ENCODE results near the gene GTF2F1.
A peak's percentile ranks its signal among the peaks of the same experiment; 100 is the strongest.
"Not testable (repeated sequence)": the region's sequence is repeated elsewhere in the genome, so short reads cannot be mapped to it uniquely, and the experiment has no call there.

GTF2F1 gene, protein sequence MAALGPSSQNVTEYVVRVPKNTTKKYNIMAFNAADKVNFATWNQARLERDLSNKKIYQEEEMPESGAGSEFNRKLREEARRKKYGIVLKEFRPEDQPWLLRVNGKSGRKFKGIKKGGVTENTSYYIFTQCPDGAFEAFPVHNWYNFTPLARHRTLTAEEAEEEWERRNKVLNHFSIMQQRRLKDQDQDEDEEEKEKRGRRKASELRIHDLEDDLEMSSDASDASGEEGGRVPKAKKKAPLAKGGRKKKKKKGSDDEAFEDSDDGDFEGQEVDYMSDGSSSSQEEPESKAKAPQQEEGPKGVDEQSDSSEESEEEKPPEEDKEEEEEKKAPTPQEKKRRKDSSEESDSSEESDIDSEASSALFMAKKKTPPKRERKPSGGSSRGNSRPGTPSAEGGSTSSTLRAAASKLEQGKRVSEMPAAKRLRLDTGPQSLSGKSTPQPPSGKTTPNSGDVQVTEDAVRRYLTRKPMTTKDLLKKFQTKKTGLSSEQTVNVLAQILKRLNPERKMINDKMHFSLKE

DNA sequence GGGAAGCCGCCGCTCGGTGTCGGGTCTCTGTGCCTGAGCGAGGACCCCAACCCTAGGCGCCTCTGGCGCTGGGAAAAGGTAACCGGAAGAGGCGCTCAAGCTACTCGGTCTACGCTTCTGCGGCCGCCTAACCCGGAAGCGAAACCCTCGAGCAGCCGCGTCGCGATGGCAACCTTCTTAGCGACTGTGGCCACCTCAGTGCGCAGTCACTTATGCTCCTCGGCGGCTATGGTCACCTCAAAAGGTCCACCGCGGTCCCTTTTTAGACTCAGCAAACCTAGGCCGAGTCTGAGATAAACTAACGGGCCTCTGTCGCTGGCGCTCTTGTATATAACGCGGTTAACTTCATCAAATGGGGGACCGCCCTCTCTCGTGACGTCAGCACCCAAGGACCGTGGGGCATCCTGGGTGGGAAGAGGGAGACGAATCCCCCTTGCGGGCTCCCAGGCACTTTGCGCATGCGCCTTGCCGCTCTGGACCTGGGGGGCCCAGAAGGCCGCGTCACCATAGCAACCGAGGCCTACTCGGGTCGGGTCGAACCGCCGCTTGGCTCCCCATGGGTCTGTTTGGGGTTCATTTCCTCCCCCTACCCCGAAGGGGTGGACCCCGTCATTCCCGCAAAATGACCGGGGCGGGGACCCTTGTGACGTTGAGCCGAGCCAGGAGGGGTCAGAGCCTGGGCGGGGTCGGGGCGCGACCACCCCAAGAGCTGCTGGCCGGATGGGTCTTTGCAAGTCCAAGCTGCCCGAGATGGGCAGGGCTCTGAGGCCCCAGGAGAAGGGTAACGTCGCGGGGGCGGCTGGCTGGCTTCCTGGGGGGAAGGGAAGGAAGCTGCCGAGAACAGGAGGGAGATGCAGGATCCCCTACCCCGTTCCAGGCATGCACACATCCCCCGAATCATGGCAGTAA lies at the start of gene GTF2F1:
Gene GTF2F1, minus strand, starts transcription at position 91 of the 909 bp plus-strand sequence. CDS start 169 bp downstream, outside the sequence.
- peak; percentile 83 for DNase-seq (ENCODE audit: low read depth)

DNA sequence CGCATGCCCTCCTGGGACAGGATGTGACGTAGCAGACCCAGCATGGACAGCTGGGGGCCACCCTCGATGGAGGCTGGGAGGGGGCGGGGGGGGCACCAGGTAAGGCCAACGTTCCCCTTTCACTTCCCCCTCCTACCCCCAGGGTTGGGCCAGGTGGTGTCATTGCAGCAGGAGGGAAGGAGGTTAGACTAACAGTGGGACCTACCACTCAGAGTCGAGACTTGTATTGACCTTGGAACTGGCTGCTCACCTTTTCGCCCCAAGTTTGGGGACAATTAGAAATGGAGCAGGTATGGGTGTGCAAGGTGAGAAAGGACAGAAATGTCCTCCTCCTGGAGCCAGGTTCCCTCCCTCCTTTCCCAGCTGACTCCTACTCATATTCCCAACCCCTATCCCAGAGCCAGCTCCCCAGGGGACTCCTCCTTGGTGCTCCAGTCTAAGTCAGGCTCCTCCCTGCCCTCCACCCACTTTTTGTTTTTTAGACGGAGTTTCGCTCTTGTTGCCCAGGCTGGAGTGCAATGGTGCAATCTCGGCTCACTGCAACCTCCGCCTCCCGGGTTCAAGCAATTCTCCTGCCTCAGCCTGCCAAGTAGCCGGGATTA lies 49.2 kb upstream of the GTF2F1 start:
- no peak for DNase-seq (ENCODE audit: low read depth)

DNA sequence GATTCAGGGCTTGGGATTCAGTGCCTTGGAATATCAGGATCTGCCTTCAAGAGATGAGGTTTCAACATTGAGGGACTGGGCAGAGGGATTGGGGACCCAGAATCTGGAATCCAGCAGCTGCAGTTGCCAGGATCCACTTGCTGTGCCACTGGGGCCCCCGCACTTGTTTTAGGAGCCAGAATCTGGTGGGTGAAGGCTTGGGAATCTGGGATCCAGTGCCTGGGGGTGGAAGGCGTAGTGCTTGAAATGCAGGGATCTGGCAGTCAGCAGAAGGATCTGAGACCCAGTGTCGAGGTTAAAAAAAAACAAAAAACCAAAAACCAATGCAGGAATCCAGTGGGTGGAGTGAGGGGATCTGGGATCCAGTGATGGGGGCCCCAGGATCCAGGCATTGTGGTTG lies 47.9 kb upstream of the GTF2F1 start:
- DNase-seq (ENCODE audit: low read depth), result no peak

DNA sequence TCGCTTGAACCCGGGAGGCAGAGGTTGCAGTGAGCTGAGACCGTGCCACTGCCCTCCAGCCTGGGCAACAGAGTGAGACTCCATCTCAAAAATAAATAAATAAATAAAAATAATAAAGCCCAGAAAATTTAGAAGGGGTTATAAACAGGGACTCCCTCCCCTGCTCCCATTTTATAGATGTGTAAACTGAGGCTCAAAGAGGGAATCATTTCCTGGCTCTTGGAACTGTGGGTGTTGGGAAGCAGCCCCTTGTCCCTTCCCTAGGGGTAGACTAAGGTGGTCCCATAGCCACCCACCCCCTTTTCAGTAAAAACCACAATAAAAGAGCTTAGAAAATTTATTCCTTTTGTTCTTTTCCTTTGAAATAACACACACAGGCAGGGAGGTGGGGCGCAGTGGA lies 46.8 kb upstream of the GTF2F1 start:
- no peak for DNase-seq (ENCODE audit: low read depth)

DNA sequence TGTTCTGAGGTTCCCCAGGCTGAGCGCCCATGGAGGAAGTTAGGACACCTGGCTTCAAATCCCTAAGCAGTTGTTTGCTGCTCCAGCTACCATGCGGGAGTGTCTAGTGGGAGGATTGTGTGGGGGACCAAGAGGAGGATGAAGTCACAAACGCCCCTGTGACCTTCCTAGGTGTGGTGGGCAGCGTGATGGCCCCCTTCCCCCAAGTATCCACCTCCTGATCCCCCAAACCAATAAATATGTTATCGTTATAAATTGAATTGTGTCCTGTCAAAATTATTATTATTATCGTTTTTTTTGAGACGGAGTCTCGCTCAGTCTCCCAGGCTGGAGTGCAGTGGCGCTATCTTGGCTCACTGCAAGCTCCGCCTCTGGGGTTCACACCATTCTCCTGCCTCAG lies 40.7 kb upstream of the GTF2F1 start, which contains the start of gene SLC25A41:
Gene SLC25A41, minus strand, starts transcription at position 101 of the 400 bp plus-strand sequence. Its CDS starts 70 bp downstream, at position 31.
- no peak for DNase-seq (ENCODE audit: low read depth)

DNA sequence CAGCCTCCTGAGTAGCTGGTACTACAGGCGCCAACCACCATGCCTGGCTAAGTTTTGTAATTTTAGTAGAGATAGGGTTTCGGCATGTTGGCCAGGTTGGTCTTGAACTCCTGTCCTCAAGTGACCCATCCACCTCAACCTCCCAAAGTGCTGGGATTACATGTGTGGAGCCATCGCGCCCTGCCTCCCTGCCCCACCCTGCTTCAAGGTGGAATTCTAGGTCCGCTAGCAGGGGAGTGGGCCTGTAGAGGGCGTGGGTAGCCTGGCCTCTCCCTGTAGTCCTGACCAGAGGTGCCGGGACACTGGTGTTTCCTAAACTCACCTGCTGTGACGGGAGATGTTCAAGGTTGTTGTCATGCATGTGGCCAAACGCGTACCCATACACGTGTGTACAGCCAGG lies 40.2 kb upstream of the GTF2F1 start:
- DNase-seq (ENCODE audit: low read depth), result no peak

DNA sequence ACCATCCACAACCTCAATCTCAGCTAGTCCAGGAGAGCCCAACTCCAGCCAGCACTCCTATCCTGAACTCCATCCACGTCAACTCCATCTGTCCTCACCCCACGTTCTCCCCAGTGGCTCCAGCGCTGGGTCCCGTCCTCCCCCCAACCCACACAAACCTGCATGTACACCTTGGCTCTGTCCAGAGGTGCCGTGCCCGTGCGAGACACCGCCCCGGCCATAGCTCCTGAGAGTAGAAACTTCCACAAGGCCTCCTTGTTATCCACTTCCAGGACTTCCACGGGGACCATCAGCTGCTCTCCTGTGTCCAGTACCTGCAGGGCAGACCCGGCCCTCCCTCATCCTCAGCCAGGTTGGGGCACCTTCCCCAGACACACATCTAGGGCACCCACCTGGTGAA lies 38.9 kb upstream of the GTF2F1 start:
- no peak for DNase-seq (ENCODE audit: low read depth)

DNA sequence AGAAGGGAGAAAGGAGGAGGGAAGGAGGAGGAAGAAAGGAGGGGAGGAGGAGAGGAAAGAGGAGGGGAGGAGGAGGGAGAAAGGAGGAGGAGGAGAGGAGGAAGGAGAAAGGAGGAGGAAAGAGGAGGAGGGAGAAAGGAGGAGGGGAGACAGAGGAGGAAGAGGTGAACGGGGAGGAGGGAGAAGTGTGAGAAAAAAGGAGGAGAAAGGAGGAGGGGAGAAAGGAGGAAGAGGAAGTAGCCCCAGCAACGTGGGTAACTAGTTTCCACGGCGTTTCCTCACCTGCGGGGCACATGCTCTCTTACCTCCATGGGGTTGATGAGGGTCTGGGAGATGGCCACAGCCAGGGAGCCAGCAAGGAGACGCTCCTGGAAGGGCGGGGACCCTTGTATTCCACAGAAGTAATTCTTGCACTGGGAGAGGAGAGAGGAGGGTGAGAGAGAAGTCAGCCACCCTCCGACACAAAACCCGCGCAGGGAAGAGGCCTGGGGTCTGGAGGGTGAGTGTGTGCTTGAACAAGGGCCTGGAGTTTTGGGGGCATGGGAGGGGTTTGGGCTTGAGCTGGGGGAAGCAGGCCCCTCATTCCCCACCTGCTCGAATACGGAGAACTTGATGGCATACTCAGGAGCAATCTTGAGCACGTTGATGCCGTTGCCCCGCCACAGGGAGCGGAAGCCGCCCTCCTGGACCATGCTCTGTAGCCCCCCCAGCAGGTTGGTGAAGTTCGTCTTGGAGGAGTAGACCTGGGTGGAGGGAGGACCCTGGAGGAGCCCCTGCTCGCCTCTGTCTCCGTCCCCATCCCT lies 36.7 kb upstream of the GTF2F1 start:
- DNase-seq (ENCODE audit: low read depth), result no peak

DNA sequence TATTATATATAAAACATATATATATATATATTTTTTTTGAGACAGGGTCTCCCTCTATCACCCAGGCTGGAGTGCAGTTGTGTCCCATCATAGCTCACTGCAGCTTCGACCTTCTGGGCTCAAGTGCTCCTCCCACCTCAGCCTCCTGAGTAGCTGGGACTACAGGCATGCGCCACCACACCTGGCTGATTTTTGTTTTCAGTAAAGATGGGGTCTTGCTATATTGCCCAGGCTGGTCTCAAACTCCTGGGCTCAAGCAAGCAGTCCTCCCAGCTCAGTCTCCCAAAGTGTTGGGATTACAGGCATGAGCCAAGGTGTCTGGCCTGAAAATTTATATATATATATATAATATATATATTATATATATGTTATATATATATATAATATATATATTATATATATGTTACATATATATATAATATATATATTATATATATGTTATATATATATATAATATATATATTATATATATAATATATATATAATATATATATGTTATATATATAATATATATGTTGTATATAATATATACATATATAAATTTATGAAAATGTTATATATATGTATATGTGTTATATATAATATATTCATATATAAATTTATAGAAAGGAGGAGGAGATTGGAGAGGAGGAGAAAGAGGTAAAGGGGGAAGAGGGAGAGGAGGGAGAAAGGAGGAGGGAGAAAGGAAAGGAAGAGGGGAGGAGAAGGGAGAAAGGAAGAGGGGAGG lies 35.9 kb upstream of the GTF2F1 start:
- DNase-seq (ENCODE audit: low read depth), result not testable (repeated sequence)

DNA sequence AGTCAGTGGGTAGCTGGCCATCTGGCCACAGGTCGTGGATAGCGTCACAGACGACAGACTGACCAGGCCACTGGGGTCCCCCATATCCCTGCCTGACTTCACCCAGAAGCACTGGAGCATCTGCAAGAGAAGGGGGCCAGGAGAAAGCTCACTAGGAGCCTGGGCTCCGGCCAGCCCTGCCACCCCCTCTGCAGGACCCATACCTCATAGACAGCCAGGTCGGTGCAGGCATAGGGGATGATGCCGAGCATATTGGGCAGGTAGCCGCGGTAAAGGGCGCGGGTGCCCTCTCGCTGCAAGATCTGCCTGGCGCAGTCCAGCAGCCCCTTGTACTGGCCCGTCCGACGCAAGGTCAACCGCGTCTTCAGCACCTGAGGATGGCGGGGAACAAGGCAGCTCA lies 34.2 kb upstream of the GTF2F1 start:
- DNase-seq (ENCODE audit: low read depth), result no peak

DNA sequence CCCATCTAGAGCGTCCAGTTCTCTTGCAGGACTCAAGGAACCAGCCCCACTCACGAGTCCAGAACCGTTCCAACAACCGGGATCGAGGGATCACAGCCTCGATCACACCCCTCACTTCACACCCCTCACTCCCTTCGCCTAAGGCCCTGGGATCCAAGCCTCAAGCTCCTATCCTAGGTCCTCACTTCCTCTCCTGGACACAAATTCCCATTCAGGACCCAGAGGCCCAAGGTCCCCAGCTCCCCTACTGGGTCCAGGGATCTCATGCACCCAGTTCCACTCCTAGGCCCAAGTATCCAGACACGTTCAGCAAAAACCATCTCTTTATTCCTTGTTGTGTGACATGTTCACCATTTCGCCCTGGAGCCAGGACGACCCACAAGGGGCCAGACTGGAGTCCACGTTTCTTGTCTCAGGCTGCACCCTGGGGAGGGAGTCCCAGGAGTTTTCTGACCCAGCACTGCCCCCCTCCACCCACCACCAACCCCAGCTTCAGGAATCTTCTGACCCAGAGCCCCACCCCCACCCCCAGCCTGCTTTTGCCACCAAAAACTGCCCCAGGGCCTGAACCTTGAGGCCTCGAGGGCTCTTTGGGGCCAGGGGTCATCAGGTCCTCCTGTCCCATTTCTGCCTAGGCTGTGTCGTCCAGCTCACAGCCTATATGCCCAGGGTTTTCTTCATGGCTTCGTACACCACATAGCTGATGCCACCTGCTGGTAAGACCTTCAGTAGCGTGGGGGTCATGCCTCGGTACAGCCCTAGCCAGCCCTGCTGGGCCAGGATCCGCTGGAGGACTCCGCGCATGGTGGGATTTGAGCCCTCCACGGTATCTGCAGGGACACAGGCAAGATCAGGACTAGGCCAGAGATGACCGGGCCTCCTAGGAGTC lies 33.0 kb upstream of the GTF2F1 start:
- no peak for DNase-seq (ENCODE audit: low read depth)

DNA sequence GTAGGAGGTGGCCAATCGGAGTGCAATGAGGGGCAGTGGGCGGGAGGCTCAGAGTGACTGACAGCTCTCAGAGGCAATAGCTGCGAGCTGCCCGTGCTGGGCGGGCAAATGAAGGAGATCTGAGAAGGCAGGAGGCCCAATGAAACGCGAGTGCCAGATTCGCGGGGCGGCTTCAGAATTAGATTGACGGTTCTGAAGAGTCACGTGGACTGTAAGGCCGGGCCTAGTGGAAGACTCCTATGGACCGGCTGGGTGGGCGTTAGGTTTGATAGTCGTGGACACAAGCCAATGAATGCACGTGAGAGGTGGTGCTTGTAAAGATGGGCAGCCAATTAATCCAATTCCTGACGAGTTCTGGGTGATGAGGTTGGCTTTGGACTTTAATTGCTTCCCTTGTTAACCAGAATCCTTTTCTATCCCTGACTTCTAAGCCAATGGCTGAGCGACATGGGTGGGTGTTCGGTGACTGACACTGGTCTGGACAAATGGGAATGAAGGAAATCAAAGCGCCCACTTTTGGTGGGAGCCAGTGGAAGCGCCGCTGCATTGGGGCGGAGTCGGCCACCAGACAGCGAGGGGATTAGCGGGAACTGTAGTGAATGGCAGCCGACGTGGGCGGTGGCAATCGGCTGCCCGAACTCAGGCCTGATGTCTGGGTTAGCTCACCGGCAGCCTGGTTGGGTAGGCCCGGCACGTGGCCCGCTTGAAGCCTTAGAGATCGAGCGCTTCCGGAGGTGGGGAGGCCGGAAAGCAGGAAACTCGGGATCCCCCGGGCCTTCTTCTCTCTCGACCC lies 32.2 kb upstream of the GTF2F1 start:
- peak; percentile 98 for DNase-seq (ENCODE audit: low read depth)

DNA sequence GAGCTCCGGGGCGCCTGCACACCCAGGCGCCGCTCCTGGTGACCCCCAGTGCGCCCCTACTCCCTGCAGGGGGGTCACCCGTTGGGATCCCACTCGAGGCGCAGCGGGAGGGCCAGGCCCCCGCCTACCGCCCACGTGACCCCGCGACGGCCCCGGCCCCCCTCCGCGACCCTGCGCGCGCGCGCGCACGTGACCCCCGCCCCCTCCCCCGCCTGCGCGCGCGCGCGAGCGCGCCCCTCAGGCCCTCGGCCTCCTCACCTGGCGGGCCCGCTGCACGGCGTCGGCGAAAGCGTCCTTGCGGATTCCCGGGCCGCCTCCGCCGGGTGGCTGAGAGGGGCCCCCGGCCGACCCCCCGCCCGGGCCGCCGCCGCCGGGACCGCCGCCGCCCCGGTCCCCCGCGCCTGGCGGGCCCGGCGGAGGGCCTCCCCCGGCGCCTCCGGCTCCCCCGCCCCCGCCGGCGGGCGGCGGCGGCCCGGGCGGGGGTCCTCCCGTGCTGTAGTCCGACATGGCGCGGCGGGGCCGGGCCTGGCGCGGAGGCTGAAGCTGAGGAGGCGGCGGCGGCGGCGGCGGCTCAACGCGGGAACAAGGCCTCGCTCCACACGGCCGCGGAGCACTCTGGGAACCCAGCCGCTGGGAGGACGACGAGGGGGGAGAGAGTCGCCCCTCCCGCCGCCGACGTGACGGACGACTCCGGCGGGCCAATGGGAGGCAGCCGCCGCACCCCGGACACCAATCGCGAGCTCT lies 31.4 kb upstream of the GTF2F1 start, which contains the start of gene KHSRP:
Gene KHSRP, minus strand, starts transcription at position 617 of the 744 bp plus-strand sequence. Its CDS starts 110 bp downstream, at position 507.
- peak; percentile 29 for DNase-seq (ENCODE audit: low read depth)

DNA sequence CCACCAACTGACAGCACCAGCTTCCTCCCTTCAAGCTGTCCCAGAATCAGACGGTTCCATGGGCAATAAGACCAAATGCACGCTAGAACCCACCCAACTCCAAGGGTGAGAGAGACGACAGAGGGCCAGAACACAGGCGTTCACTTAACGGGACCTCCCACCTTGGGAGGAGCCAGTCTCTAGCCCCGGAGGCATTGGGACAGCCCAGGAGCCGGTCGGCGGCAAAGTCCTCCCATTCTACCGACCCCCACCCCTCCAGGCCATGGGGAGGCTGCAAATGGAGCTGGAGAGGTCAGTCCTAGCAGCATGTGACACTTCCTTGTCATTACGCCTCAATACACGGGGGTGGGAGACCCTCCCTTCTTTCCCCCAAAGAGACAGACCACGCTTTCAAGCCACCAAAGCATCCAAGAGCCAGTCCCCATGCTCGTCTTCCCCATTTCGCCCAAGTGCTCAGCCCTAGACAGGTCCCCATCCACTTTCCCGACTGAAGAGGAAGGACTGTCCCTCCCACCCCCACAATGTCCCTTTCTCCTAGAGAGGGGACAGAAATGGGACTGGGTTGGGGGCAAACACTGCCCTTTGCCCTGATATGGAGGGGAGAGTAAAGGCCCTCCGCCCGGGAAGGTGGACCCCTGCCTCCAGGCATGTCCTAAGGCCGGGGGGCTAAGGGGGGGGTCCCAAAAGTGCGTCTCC lies 30.7 kb upstream of the GTF2F1 start:
- DNase-seq (ENCODE audit: low read depth), result no peak

DNA sequence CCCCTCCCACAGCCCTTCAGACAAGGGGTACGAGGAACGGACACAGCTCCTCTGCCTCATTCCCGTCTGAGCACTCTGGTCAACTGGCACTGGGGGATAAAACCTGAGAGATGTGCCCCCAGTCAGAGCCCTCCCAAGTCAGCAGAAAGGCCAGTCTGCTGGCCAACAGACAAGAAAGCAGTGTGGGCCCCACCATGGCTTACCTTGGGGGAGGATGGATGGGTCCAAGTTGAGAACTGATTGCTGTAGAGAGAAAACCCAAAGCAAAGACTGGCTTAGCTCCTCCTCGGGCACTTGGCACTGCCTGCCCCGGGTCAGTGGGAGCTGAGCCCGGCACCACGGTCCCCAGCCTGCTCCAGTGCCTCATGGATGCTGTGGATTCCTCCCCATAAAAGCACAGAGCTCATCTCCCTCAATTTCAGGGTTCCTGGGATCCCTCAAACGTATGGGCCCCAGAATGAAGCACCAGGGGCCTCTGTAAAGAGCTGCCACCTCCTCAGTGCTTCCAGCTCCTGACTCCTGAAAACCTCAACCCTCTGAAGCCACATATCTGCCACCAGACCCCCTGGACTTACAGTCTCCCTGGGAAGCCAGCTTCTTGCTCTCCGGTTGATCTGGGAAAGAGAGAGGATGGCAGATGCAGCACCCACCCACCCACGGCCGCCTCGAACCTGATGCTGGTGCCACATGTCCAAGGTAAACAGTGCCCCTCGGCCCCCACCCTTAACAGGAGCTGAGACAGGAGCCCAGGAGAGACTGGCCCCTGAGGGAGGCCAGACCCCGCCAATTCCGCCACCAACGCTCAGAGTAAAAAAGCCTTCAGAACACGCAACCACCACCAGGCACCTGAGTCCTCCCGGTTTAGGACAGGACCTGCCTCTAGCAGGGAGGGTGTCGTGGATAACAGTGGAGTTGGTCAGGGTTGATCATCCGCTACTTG lies 28.4 kb upstream of the GTF2F1 start:
- no peak for DNase-seq (ENCODE audit: low read depth)

DNA sequence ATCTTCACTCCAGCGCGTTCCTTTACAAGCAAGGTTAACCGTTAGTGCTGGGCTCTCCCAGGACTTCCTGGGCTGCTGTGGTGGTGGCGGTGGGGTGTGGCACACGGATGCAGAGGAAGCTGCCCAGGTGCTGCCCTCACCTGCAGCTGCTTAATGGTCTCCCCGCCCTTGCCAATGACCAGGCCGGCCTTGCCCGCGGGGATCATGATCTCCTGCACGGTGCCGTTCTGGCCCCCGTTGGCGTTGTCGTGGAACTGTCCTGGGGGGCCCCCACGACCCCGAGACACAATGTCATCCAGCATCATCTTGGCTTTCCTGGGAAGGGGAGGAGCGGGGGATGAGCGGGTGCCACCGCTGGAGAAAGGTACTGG lies 25.6 kb upstream of the GTF2F1 start:
- DNase-seq (ENCODE audit: low read depth), result no peak

All from activated T-helper 1 cell treated with Interleukin-2 at 50 U/mL for 16 hours (primary cell).